Activated CD8-positive, alpha-beta T cell treated with anti-CD3 and anti-CD28 coated beads for 36 hours (primary cell): ENCODE results near the gene TAS2R19. TPM values are rescaled to one million over a fixed set of nuclear protein-coding genes. Genes with fewer than 3 reads are reported as not detected.
"Not testable (repeated sequence)": the region's sequence is repeated elsewhere in the genome, so short reads cannot be mapped to it uniquely, and the experiment has no call there.

Experiments
- ATAC-seq: fragments of 200-7000 bp; cut with Tn5 transposase; one replicate; pipeline ENCODE4 v1.10.0; 2021; ENCODE audit warnings: mild to moderate bottlenecking, moderate library complexity
- CTCF ChIA-PET: fragments of 350-600 bp; sonication (Branson Sonifier 250); formaldehyde crosslinking; loops from one replicate; lab custom pipeline; 2021; ENCODE audit warnings: antibody characterized with exemption; lab: Charles Lee
- POLR2A ChIA-PET: fragments of 350-600 bp; sonication (Branson Sonifier 250); formaldehyde crosslinking; loops from one replicate; lab custom pipeline; 2021; ENCODE audit warnings: antibody characterized with exemption; lab: Charles Lee
- DNase-seq: peaks from one replicate; pipeline ENCODE4 v3.0.0-alpha.2; 2020
- H3K27ac Mint-ChIP-seq: one replicate; pipeline ENCODE4 v1.8.0; 2021; ENCODE audit warnings: mild to moderate bottlenecking, mixed read lengths
- H3K27me3 Mint-ChIP-seq: one replicate; pipeline ENCODE4 v1.8.0; 2021; ENCODE audit warnings: mixed read lengths
- H3K36me3 Mint-ChIP-seq: one replicate; pipeline ENCODE4 v1.8.0; 2021; ENCODE audit warnings: low read depth, mixed read lengths
- H3K4me1 Mint-ChIP-seq: one replicate; pipeline ENCODE4 v1.8.0; 2021; ENCODE audit warnings: low read depth, mixed read lengths
- H3K4me3 Mint-ChIP-seq: one replicate; pipeline ENCODE4 v1.8.0; 2021; ENCODE audit warnings: mild to moderate bottlenecking, moderate library complexity, mixed read lengths
- H3K9me3 Mint-ChIP-seq: one replicate; pipeline ENCODE4 v1.8.0; 2021; ENCODE audit warnings: mixed read lengths
- intact Hi-C: fragments of 100-400 bp; cut with micrococcal nuclease; formaldehyde crosslinking; loops from one replicate; pipeline ENCODE4 v1.10.0; 2022
- total RNA-seq, 2 experiments: library from RNA; stranded (reverse); gene quantifications; one replicate each; pipeline ENCODE4 v1.2.3, GENCODE V29; 2021
- TF ChIP-seq, protein P1 (sequence below): fragments of 200-600 bp; IDR thresholded peaks from one replicate; pipeline ENCODE4 v1.8.0; 2022; ENCODE audit warnings: antibody characterized with exemption, mild to moderate bottlenecking

Gene TAS2R19, protein sequence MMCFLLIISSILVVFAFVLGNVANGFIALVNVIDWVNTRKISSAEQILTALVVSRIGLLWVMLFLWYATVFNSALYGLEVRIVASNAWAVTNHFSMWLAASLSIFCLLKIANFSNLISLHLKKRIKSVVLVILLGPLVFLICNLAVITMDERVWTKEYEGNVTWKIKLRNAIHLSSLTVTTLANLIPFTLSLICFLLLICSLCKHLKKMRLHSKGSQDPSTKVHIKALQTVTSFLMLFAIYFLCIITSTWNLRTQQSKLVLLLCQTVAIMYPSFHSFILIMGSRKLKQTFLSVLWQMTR
- total RNA-seq, result 1 to 10 TPM; 1.4 to 1.5 TPM

GRCh38 chr12:11022520-11022919 is at the start of gene TAS2R19:
Gene TAS2R19, minus strand, starts transcription at chr12:11022620. Its CDS starts 49 bp downstream, at chr12:11022571.
- TF ChIP-seq, protein P1, sequence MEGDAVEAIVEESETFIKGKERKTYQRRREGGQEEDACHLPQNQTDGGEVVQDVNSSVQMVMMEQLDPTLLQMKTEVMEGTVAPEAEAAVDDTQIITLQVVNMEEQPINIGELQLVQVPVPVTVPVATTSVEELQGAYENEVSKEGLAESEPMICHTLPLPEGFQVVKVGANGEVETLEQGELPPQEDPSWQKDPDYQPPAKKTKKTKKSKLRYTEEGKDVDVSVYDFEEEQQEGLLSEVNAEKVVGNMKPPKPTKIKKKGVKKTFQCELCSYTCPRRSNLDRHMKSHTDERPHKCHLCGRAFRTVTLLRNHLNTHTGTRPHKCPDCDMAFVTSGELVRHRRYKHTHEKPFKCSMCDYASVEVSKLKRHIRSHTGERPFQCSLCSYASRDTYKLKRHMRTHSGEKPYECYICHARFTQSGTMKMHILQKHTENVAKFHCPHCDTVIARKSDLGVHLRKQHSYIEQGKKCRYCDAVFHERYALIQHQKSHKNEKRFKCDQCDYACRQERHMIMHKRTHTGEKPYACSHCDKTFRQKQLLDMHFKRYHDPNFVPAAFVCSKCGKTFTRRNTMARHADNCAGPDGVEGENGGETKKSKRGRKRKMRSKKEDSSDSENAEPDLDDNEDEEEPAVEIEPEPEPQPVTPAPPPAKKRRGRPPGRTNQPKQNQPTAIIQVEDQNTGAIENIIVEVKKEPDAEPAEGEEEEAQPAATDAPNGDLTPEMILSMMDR, result no peak
- Mint-ChIP-seq H3K27ac (no peak within 1 kb of the TSS), H3K4me3 (no peak within 1 kb of the TSS), H3K36me3 (peaks cover 27% of the 10 kb centered on the region), H3K27me3 (no peaks in the 10 kb centered on the region), H3K4me1 (no peaks in the 10 kb centered on the region), H3K9me3 (peaks cover 5% of the 10 kb centered on the region)
- POLR2A ChIA-PET, result no interaction called here
- ATAC-seq, result no peak
- CTCF ChIA-PET, result no interaction called here
- no peak for DNase-seq
- intact Hi-C loops, result no loop called here

DNA sequence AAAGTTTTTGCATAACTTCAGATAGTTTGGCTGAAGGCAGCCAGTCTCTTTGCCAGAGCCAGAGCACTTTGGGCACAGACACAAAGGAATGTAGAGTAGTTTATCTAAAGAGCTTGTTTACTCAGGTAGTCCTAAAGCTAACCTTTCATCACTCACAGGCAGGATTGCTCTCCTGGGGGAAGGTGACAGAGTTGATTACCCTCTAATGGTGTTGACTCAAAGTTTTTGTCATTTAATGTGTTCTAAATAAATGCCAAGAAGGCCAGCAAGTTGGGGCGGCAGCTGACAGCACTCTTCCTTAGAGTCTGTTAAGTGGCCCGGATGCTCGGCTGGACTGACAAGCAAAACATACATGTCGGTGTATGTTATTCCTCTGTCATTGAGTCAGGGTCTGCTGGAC is 49.0 kb upstream of the TAS2R19 start:
- ChIA-PET CTCF (no interaction called here), POLR2A (no interaction called here)
- H3K9me3 Mint-ChIP-seq, result no peaks in the 10 kb centered on the region

DNA sequence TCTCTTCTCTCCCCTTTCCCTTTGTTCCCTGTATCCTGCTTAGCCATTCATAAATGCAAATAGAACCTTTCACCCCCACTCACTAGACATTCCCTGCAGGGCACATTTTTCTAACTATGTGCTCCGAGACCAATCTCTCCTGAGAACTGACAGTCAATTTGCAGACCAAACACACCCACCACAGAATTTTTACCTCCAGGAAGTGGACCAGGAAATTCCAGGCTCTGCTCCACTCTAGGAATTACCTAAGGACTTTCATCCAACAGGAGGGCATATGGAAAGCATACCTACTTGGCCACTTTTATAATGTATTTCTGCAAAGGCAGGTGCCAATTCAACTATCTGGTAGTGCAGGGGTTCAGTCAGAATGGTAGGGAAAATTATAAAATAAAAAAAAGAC is 48.6 kb upstream of the TAS2R19 start:
- ATAC-seq (no peak), DNase-seq (no peak)
- ChIA-PET CTCF (no interaction called here), POLR2A (no interaction called here)
- Mint-ChIP-seq H3K36me3 (peaks cover 20% of the 10 kb centered on the region), H3K27ac (no peak overlapping the region), H3K9me3 (no peaks in the 10 kb centered on the region), H3K4me3 (no peak overlapping the region), H3K27me3 (no peaks in the 10 kb centered on the region), H3K4me1 (peaks cover 4% of the 10 kb centered on the region)
- intact Hi-C loops, result no loop called here
- TF ChIP-seq, protein P1, result no peak

More for the DNA sequence above, 49.0 kb upstream of the TAS2R19 start:
- Mint-ChIP-seq H3K36me3 (peaks cover 19% of the 10 kb centered on the region), H3K27me3 (no peaks in the 10 kb centered on the region), H3K4me1 (peaks cover 4% of the 10 kb centered on the region), H3K27ac (no peak overlapping the region), H3K4me3 (no peak overlapping the region)
- no peak for ATAC-seq
- intact Hi-C loops, result no loop called here
- no peak for DNase-seq
- TF ChIP-seq, protein P1, result no peak

- peaks cover 25% of the 10 kb centered on the region for H3K36me3 Mint-ChIP-seq
- ATAC-seq (no peak), DNase-seq (no peak)
- no peaks in the 10 kb centered on the region for H3K4me1 Mint-ChIP-seq
- TF ChIP-seq, protein P1, result no peak
- no peak overlapping the region for H3K27ac Mint-ChIP-seq
- no peaks in the 10 kb centered on the region for H3K9me3 Mint-ChIP-seq
- POLR2A ChIA-PET, result interaction anchor here (0.6 kb wide), 1 partner anchor 148 kb away, joined by 3 read pairs; no protein-coding TSS in a partner anchor
- CTCF ChIA-PET, result no interaction called here
- intact Hi-C loops, result loop anchor here (2.0 kb wide), 1 partner anchor 55 kb away; no protein-coding TSS in a partner anchor
- H3K4me3 Mint-ChIP-seq, result no peak overlapping the region
- no peaks in the 10 kb centered on the region for H3K27me3 Mint-ChIP-seq
These were observed 47.5 kb upstream of the TAS2R19 start for GRCh38 chr12:11069854-11070365.

- TF ChIP-seq, protein P1, result no peak
These were observed 45.1 kb upstream of the TAS2R19 start for GRCh38 chr12:11067514-11067913.

GRCh38 chr12:11062194-11062593 is 39.8 kb upstream of the TAS2R19 start, which contains the start of gene TAS2R46:
Gene TAS2R46, minus strand, starts transcription at chr12:11062294. Its CDS starts 0 bp downstream, at chr12:11062294.
- DNase-seq, H3K27me3 Mint-ChIP-seq, H3K36me3 Mint-ChIP-seq, POLR2A ChIA-PET, CTCF ChIA-PET, intact Hi-C loops, H3K4me3 Mint-ChIP-seq, ATAC-seq, H3K27ac Mint-ChIP-seq, H3K9me3 Mint-ChIP-seq: not testable (repeated sequence)
- peaks cover 11% of the 10 kb centered on the region for H3K4me1 Mint-ChIP-seq

More at GRCh38 chr12:11067514-11067913, 45.1 kb upstream of the TAS2R19 start:
- POLR2A ChIA-PET, result no interaction called here
- no peaks in the 10 kb centered on the region for H3K27me3 Mint-ChIP-seq
- no peak overlapping the region for H3K27ac Mint-ChIP-seq
- no peak overlapping the region for H3K4me3 Mint-ChIP-seq
- peaks cover 22% of the 10 kb centered on the region for H3K36me3 Mint-ChIP-seq
- DNase-seq, result no peak
- peaks cover 3% of the 10 kb centered on the region for H3K4me1 Mint-ChIP-seq
- no peak for ATAC-seq
- H3K9me3 Mint-ChIP-seq, result no peaks in the 10 kb centered on the region
- intact Hi-C loops, result no loop called here
- CTCF ChIA-PET, result no interaction called here
